HUES48 (cell line): ENCODE measurements around the gene SLA2.
"Not testable (repeated sequence)": the region's sequence is repeated elsewhere in the genome, so short reads cannot be mapped to it uniquely, and the experiment has no call there.

Experiments used
- H3K27ac ChIP-seq: one replicate; pipeline ENCODE4 v1.7.0; 2013; ENCODE audit warnings: low read depth, low read length, inconsistent platforms
- H3K27me3 ChIP-seq: 2 replicates; pipeline ENCODE4 v1.6.1; 2013; ENCODE audit warnings: mild to moderate bottlenecking, low read length; ENCODE audit not compliant: control insufficient read depth, insufficient read depth
- H3K36me3 ChIP-seq: 2 replicates; pipeline ENCODE4 v1.6.1; 2013; ENCODE audit warnings: low read length; ENCODE audit not compliant: control insufficient read depth, insufficient read depth
- H3K4me1 ChIP-seq: 2 replicates; pipeline ENCODE4 v1.6.1; 2013; ENCODE audit warnings: mild to moderate bottlenecking, low read length; ENCODE audit not compliant: control insufficient read depth, insufficient read depth
- H3K4me3 ChIP-seq: 2 replicates; pipeline ENCODE4 v1.5.1; 2013; ENCODE audit warnings: mild to moderate bottlenecking, low read depth, low read length
- H3K9ac ChIP-seq: 2 replicates; pipeline ENCODE4 v1.6.1; 2013; ENCODE audit warnings: mild to moderate bottlenecking, low read depth, low read length, moderate library complexity
- H3K9me3 ChIP-seq: 2 replicates; pipeline ENCODE4 v1.6.1; 2013; ENCODE audit warnings: low read length; ENCODE audit not compliant: control insufficient read depth, insufficient read depth

The SLA2 gene

DNA sequence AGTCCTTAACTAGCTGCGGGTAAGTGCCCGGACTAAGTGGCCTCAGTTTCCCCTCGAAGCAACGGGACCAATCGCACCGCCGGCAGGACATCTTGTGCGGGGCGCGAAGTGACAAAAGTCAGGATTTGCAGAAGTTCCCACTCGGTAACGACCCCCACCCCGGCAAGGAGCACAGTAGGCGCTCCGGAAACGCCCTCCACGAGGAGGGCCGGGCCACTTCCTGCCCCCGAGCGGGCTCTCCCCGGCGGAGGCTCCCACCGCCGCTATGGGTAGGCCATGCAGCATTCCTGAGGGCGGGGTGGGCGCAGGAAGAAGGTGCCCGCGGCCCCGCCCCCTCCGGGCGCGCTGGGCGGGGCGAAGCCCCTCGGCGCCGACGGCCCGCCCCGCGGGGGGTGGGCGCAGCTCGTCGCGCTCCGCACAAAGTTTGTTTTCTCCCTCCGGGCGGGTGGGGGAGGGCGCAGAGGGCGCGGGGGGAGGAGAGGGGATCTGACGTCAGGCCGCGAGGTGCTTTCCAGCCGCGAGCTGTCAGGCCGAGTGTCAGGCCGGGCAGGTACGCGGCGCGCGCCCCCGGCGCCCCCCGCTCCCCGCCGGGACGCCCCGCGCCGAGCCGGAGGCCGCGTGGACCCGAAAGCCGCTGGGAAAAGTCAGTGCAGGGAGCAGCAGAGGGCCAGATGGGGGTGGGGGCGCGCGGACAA, 72.7 kb downstream of the SLA2 start, which contains the start of gene TGIF2:
TSS of gene TGIF2 (plus strand) at position 495 of the 695 bp plus-strand sequence. CDS start 5,178 bp downstream, outside the sequence.
- peaks cover 6% of the 10 kb centered on the region for H3K36me3 ChIP-seq
- peak within 1 kb of the TSS; percentile 87 for H3K4me3 ChIP-seq
- no peaks in the 10 kb centered on the region for H3K27me3 ChIP-seq
- H3K27ac ChIP-seq, result peak within 1 kb of the TSS; percentile 97
- peaks cover 41% of the 10 kb centered on the region for H3K4me1 ChIP-seq
- H3K9me3 ChIP-seq, result no peaks in the 10 kb centered on the region
- H3K9ac ChIP-seq, result peak within 1 kb of the TSS; percentile 95

- Histone ChIP-seq H3K4me3 (peak overlapping the region; percentile 68), H3K9ac (peak overlapping the region; percentile 75), H3K9me3 (no peaks in the 10 kb centered on the region), H3K4me1 (peaks cover 41% of the 10 kb centered on the region), H3K27ac (peak overlapping the region; percentile 97), H3K36me3 (peaks cover 3% of the 10 kb centered on the region; the same call in 1 of the 2 replicates), H3K27me3 (no peaks in the 10 kb centered on the region)
These were observed 73.3 kb downstream of the SLA2 start for GRCh38 chr20:36572701-36573102.

- Histone ChIP-seq H3K27me3 (no peaks in the 10 kb centered on the region), H3K9me3 (no peaks in the 10 kb centered on the region), H3K27ac (peak overlapping the region; percentile 97), H3K4me3 (peak overlapping the region; percentile 68), H3K4me1 (peaks cover 41% of the 10 kb centered on the region), H3K36me3 (peaks cover 3% of the 10 kb centered on the region; the same call in 1 of the 2 replicates), H3K9ac (peak overlapping the region; percentile 40; the same call in 1 of the 2 replicates)
These were observed 74.2 kb downstream of the SLA2 start for GRCh38 chr20:36571564-36572504.

DNA sequence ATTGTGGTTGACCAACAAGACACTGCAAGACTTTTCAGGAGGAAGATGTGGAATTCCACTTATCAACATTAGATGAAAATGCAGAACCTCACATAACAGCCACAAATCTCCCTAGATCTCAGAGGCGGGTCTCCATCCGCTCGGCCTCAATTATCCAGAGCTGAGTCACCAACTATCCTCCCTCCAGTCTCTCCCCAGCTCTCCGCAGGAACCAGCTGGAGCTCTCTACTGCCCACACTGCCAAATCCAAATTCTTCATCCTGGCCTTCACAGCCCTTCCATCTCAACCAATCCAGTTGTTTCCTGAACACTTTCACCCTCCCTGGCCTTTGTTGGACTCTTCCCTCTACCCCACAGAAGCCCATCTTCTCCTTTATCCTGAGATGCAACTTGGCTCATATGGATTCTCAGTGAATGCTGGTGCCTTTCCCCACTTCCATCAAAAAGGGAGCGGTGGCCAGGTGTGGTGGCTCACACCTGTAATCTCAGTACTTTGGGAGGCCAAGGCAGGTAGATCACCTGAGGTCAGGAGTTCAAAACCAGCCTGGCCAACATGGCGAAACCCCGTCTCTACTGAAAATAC, 76.1 kb downstream of the SLA2 start:
- no peaks in the 10 kb centered on the region for H3K27me3 ChIP-seq
- no peak overlapping the region for H3K4me3 ChIP-seq
- H3K4me1 ChIP-seq, result peaks cover 30% of the 10 kb centered on the region
- H3K36me3 ChIP-seq, result no peaks in the 10 kb centered on the region
- H3K27ac ChIP-seq, result no peak overlapping the region
- no peaks in the 10 kb centered on the region for H3K9me3 ChIP-seq
- H3K9ac ChIP-seq, result no peak overlapping the region

GRCh38 chr20:36565520-36565919, 80.5 kb downstream of the SLA2 start:
- Histone ChIP-seq H3K9me3 (no peaks in the 10 kb centered on the region), H3K4me1 (peaks cover 23% of the 10 kb centered on the region), H3K4me3 (no peak overlapping the region), H3K9ac (no peak overlapping the region), H3K36me3 (no peaks in the 10 kb centered on the region), H3K27ac (no peak overlapping the region), H3K27me3 (no peaks in the 10 kb centered on the region)

GRCh38 chr20:36564726-36565121, 81.3 kb downstream of the SLA2 start:
- H3K4me1 ChIP-seq, result peaks cover 22% of the 10 kb centered on the region
- not testable (repeated sequence) for H3K27me3 ChIP-seq, H3K36me3 ChIP-seq, H3K9ac ChIP-seq, H3K9me3 ChIP-seq, H3K4me3 ChIP-seq, H3K27ac ChIP-seq

GRCh38 chr20:36564078-36564725, 81.8 kb downstream of the SLA2 start:
- H3K9me3 ChIP-seq, H3K9ac ChIP-seq, H3K27ac ChIP-seq, H3K4me3 ChIP-seq, H3K36me3 ChIP-seq, H3K27me3 ChIP-seq: not testable (repeated sequence)
- H3K4me1 ChIP-seq, result peaks cover 18% of the 10 kb centered on the region

DNA sequence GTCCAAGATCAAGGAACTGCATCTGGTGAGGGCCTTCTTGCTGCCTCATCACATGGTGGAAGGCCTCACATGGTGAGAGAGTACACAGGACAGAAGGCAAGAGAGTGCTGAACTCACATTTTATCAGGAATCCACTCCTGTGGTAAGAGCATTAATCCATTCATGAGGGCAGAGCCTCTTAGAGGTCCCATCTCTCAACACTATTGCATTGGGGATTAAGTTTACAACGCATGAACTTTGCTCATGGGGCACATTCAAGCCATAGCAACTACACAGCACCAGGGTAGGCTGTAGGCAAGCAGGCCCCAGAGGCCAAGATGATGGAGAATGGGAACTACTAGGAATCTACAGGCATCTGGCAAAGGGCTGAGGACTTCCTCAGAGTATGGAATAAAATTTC, 82.6 kb downstream of the SLA2 start:
- no peaks in the 10 kb centered on the region for H3K27me3 ChIP-seq
- H3K4me1 ChIP-seq, result peaks cover 18% of the 10 kb centered on the region
- peak overlapping the region; percentile 43 for H3K27ac ChIP-seq
- no peaks in the 10 kb centered on the region for H3K36me3 ChIP-seq
- H3K9ac ChIP-seq, result no peak overlapping the region
- H3K4me3 ChIP-seq, result no peak overlapping the region
- H3K9me3 ChIP-seq, result no peaks in the 10 kb centered on the region

- H3K9me3 ChIP-seq, result no peaks in the 10 kb centered on the region
- peak overlapping the region; percentile 43 for H3K27ac ChIP-seq
- H3K4me1 ChIP-seq, result peaks cover 18% of the 10 kb centered on the region
- no peak overlapping the region for H3K4me3 ChIP-seq
- no peaks in the 10 kb centered on the region for H3K36me3 ChIP-seq
- no peaks in the 10 kb centered on the region for H3K27me3 ChIP-seq
- no peak overlapping the region for H3K9ac ChIP-seq
These were observed 83.3 kb downstream of the SLA2 start for GRCh38 chr20:36562724-36563123.
